GM10847 (cell line): ENCODE results near the gene DAPK1.

Source experiments
- POLR2A ChIP-seq: IDR thresholded peaks from 2 replicates; pipeline ENCODE4 v1.6.1; 2011; ENCODE audit not compliant: insufficient read length; ENCODE audit errors: extremely low read depth

The DAPK1 gene

GRCh38 chr9:87581949-87582637, 84.4 kb downstream of the DAPK1 start:
- no peak for TF ChIP-seq POLR2A

GRCh38 chr9:87584326-87584725, 86.7 kb downstream of the DAPK1 start:
- TF ChIP-seq POLR2A, result no peak

GRCh38 chr9:87585123-87585855, 87.6 kb downstream of the DAPK1 start:
- no peak for TF ChIP-seq POLR2A

- TF ChIP-seq POLR2A, result no peak
These were observed 89.2 kb downstream of the DAPK1 start for GRCh38 chr9:87586731-87587355.

- TF ChIP-seq POLR2A, result no peak
These were observed 89.7 kb downstream of the DAPK1 start for GRCh38 chr9:87587356-87587745.

GRCh38 chr9:87587864-87588263, 90.2 kb downstream of the DAPK1 start:
- TF ChIP-seq POLR2A, result no peak

- TF ChIP-seq POLR2A, result no peak
These were observed 90.7 kb downstream of the DAPK1 start for GRCh38 chr9:87588339-87588738.

- TF ChIP-seq POLR2A, result no peak
These were observed 93.3 kb downstream of the DAPK1 start for GRCh38 chr9:87590996-87591395.

- no peak for TF ChIP-seq POLR2A
These were observed 95.1 kb downstream of the DAPK1 start for GRCh38 chr9:87592554-87593358.

- no peak for TF ChIP-seq POLR2A
These were observed 95.8 kb downstream of the DAPK1 start for GRCh38 chr9:87593359-87593980.

- no peak for TF ChIP-seq POLR2A
These were observed 96.5 kb downstream of the DAPK1 start for GRCh38 chr9:87594194-87594593.

- TF ChIP-seq POLR2A, result no peak
These were observed 97.0 kb downstream of the DAPK1 start for GRCh38 chr9:87594662-87595061.

- no peak for TF ChIP-seq POLR2A
These were observed 97.9 kb downstream of the DAPK1 start for GRCh38 chr9:87595610-87596009.

- TF ChIP-seq POLR2A, result no peak
These were observed 99.2 kb downstream of the DAPK1 start for GRCh38 chr9:87596862-87597261.
